ES-I3 (cell line): ENCODE data around the gene CENPM.

Experiments used
- H3K36me3 ChIP-seq: 2 replicates; pipeline ENCODE4 v1.6.1; 2013; ENCODE audit warnings: mild to moderate bottlenecking, low read length, control low read depth, moderate library complexity; ENCODE audit not compliant: insufficient read depth
- H3K4me1 ChIP-seq: 2 replicates; pipeline ENCODE4 v1.6.1; 2013; ENCODE audit warnings: mild to moderate bottlenecking, control low read depth, low read length; ENCODE audit not compliant: insufficient read depth
- H3K9ac ChIP-seq: 2 replicates; pipeline ENCODE4 v1.6.1; 2013; ENCODE audit warnings: low read depth, mild to moderate bottlenecking, low read length, moderate library complexity
- H3K9me3 ChIP-seq: 2 replicates; pipeline ENCODE4 v1.6.1; 2013; ENCODE audit warnings: mild to moderate bottlenecking, low read length, moderate library complexity; ENCODE audit not compliant: control insufficient read depth, insufficient read depth

Gene CENPM

DNA sequence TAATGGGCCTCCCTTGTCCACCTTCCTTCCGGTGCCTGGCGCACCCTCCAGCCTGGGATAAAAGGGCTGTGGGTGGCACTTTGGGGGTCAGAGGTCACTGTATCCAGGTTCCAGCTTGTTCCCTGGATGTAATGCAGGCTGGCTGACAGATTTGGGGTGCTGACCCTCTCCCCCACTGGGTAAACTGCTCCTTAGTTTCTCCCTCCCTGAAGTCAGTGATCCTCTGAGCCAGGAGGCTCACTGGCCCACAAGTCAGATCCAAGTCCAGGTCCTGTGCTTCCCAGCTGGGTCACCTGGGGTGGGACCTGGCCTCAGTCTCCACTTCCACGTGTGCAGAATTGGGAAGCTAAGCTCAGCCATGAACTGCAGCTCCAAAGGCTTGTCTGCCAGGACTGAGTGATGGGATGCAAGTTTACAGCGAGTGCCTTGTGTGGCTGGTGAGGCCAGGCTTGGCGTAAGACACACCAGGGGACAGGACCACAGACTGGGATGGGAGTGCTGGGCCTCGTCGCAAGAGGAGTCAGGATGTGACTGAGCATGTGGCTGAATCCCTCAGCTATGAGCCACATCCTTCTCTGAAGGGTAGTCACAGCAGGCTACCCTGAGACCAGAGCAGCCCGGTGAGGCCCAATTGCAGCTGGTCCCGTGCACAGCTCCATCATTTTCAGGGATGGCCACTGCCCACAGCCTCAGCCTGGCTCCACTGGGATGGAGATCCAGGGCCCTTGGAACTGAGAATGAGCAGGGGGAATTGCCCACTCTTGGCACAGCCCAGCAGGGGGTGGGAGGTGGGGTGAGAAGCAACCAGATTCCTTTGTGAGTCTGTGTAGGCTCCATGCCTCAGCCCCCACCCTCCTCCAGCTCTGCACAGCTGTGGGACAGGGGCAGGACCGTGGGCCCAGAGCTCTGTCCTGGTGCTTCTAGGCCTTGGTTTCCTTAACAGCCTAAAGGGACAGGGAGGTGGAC is 39.2 kb downstream of the CENPM start:
- H3K4me1 ChIP-seq, result peaks cover 5% of the 10 kb centered on the region; the same call in 1 of the 2 replicates
- H3K9me3 ChIP-seq, result no peaks in the 10 kb centered on the region
- peaks cover 3% of the 10 kb centered on the region; the same call in 1 of the 2 replicates for H3K36me3 ChIP-seq
- no peak overlapping the region for H3K9ac ChIP-seq

GRCh38 chr22:41906822-41907221 is 40.1 kb downstream of the CENPM start:
- peaks cover 5% of the 10 kb centered on the region; the same call in 1 of the 2 replicates for H3K4me1 ChIP-seq
- no peaks in the 10 kb centered on the region for H3K9me3 ChIP-seq
- H3K9ac ChIP-seq, result no peak overlapping the region
- peaks cover 3% of the 10 kb centered on the region; the same call in 1 of the 2 replicates for H3K36me3 ChIP-seq

- Histone ChIP-seq H3K36me3 (peaks cover 3% of the 10 kb centered on the region; the same call in 1 of the 2 replicates), H3K9ac (no peak overlapping the region), H3K9me3 (no peaks in the 10 kb centered on the region), H3K4me1 (peaks cover 5% of the 10 kb centered on the region; the same call in 1 of the 2 replicates)
These were observed 41.3 kb downstream of the CENPM start for GRCh38 chr22:41905411-41906202.

GRCh38 chr22:41904450-41905410 is 42.2 kb downstream of the CENPM start:
- Histone ChIP-seq H3K36me3 (peaks cover 3% of the 10 kb centered on the region; the same call in 1 of the 2 replicates), H3K4me1 (peaks cover 5% of the 10 kb centered on the region; the same call in 1 of the 2 replicates), H3K9ac (no peak overlapping the region), H3K9me3 (no peaks in the 10 kb centered on the region)

- peaks cover 16% of the 10 kb centered on the region for H3K36me3 ChIP-seq
These were observed 44.0 kb downstream of the CENPM start for GRCh38 chr22:41902932-41903421.

GRCh38 chr22:41902016-41902415 is 44.9 kb downstream of the CENPM start:
- Histone ChIP-seq H3K9ac (no peak overlapping the region), H3K36me3 (peaks cover 20% of the 10 kb centered on the region), H3K9me3 (no peaks in the 10 kb centered on the region), H3K4me1 (no peaks in the 10 kb centered on the region)

More at GRCh38 chr22:41902932-41903421, 44.0 kb downstream of the CENPM start:
- no peak overlapping the region for H3K9ac ChIP-seq
- no peaks in the 10 kb centered on the region for H3K4me1 ChIP-seq
- no peaks in the 10 kb centered on the region for H3K9me3 ChIP-seq

DNA sequence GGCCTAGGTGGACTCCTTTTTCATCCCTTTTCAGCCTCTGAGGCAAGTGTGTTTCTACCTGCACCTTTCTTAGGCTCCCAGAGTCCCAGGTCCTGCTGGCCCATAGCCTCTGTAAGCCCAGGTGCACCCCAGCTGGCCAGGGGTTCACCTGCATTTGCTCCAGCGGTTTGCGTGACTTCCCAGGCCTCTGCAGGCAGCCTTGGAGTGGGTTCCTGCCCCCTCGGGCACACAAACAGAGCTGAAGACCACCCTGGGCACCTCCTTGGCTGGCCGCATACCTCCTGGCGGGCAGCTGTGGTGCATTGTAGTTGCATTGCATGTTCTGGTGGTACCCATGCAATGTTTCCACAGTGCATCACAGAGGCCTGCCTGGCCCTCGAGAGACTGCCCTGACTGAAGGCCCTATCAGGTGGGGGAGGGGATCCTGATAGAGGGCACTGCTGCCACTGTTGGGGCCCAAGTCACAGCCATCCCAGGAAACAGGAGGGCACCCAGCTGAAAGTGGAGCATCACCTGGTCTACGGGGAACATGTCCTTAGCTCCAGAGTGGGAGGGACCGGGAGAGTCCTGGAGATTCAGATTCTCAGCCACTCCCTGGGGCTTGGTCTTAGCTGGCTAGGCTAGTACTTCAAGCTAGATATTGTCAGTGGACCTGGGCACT is 46.2 kb downstream of the CENPM start:
- no peak overlapping the region for H3K9ac ChIP-seq
- H3K36me3 ChIP-seq, result peaks cover 24% of the 10 kb centered on the region
- H3K4me1 ChIP-seq, result no peaks in the 10 kb centered on the region
- no peaks in the 10 kb centered on the region for H3K9me3 ChIP-seq

DNA sequence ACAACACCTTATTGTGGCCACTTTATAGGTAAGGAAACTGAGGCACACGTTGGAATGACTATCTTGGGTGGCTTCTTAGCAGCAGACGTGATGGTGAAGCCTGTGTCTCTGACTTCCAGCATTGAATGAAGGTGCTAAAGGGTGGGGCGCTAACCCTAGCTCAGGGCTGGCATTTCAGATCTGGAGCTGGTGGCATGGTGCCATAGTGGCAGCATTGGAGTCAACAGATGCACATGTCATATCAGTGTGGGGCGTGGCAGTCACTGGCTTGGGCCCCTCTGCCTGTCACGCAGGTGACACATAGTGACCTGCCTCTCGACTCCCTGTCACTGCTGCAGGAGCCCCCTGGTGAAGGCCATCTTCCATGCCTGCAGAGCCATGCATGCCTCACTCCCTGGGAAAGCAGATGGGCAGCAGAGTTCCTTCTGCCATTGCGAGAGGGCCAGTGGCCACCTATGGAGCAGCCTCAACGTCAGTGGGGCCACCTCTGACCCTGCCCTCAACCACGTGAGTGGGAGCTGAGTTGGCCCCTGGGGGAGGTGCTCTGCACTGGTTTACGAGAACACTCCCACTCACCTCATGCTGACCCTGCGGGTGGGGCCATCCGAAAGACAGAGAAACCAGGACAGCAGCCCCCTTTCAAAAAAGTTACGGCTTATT is 46.8 kb downstream of the CENPM start:
- Histone ChIP-seq H3K4me1 (no peaks in the 10 kb centered on the region), H3K9ac (no peak overlapping the region), H3K36me3 (peaks cover 24% of the 10 kb centered on the region), H3K9me3 (no peaks in the 10 kb centered on the region)

DNA sequence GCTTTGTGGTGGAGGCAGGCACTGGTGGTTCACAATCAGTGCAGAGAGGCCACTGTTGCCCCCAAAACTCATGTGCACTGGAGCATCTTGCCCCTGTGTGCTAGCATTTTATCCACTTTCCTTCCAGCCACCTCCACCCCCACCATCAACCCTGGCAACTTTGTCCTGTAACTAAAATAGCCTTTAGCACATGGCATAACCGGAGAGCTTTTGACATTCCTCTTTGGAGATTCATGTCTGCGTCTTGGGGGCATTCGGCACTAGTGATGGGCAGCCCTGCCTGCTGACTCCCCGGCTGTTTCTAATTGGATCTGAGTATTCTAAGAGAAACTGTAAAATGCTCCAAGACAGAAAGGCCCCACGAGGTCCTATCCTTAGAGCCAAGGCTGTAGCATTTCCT is 47.8 kb downstream of the CENPM start:
- Histone ChIP-seq H3K36me3 (peaks cover 29% of the 10 kb centered on the region), H3K9me3 (no peaks in the 10 kb centered on the region), H3K9ac (no peak overlapping the region), H3K4me1 (no peaks in the 10 kb centered on the region)

GRCh38 chr22:41898645-41899044 is 48.3 kb downstream of the CENPM start:
- no peaks in the 10 kb centered on the region for H3K4me1 ChIP-seq
- no peaks in the 10 kb centered on the region for H3K9me3 ChIP-seq
- no peak overlapping the region for H3K9ac ChIP-seq
- peaks cover 33% of the 10 kb centered on the region for H3K36me3 ChIP-seq

GRCh38 chr22:41893591-41894375 is 53.2 kb downstream of the CENPM start:
- H3K9me3 ChIP-seq, result no peaks in the 10 kb centered on the region
- peaks cover 41% of the 10 kb centered on the region for H3K36me3 ChIP-seq
- no peaks in the 10 kb centered on the region for H3K4me1 ChIP-seq
- H3K9ac ChIP-seq, result no peak overlapping the region

GRCh38 chr22:41892721-41893120 is 54.2 kb downstream of the CENPM start:
- Histone ChIP-seq H3K9me3 (no peaks in the 10 kb centered on the region), H3K36me3 (peaks cover 43% of the 10 kb centered on the region), H3K4me1 (no peaks in the 10 kb centered on the region), H3K9ac (no peak overlapping the region)
